ENCODE measurements around the gene TRAPPC12.

The TRAPPC12 gene

GRCh38 chr2:3469486-3469885 is 90.0 kb downstream of the TRAPPC12 start:
- Histone ChIP-seq H3K4me1 (ENCODE audit: control insufficient read depth, low read length) (no peaks in the 10 kb centered on the region), H4K20me1 (ENCODE audit: control insufficient read depth, insufficient read depth, low read depth, low read length) (no peaks in the 10 kb centered on the region)
- TF ChIP-seq CTCF (IDR thresholded peaks at IDR 0.05; ENCODE audit: low read depth, low read length, poor library complexity, severe bottlenecking) (no peak), EZH2phosphoT487 (IDR thresholded peaks at IDR 0.05; ENCODE audit: borderline replicate concordance, low read length) (no peak)

GRCh38 chr2:3470166-3470651 is 90.7 kb downstream of the TRAPPC12 start:
- Histone ChIP-seq H3K4me1 (ENCODE audit: control insufficient read depth, low read length) (no peaks in the 10 kb centered on the region), H3K79me2 (ENCODE audit: control insufficient read depth, low read length) (no peaks in the 10 kb centered on the region), H4K20me1 (ENCODE audit: control insufficient read depth, insufficient read depth, low read depth, low read length) (no peaks in the 10 kb centered on the region), H3K9me3 (ENCODE audit: control insufficient read depth, insufficient read depth, low read length) (no peaks in the 10 kb centered on the region), H3K27me3 (ENCODE audit: control insufficient read depth, low read length) (no peaks in the 10 kb centered on the region), H3K36me3 (ENCODE audit: control insufficient read depth, low read length) (no peaks in the 10 kb centered on the region; the same call in 1 of the 2 replicates), H3K4me2 (ENCODE audit: low read length) (no peak overlapping the region), H3K4me3 (ENCODE audit: low read length) (no peak overlapping the region), H3K27ac (ENCODE audit: low read depth, low read length) (no peak overlapping the region), H3F3A (ENCODE audit: control insufficient read depth, insufficient read depth) (no peaks in the 10 kb centered on the region), H3K9me2 (replicated peaks; ENCODE audit: control insufficient read depth, low read length) (no peaks in the 10 kb centered on the region)
- TF ChIP-seq CTCF (IDR thresholded peaks at IDR 0.05; ENCODE audit: low read depth, low read length, poor library complexity, severe bottlenecking) (no peak), EZH2phosphoT487 (IDR thresholded peaks at IDR 0.05; ENCODE audit: borderline replicate concordance, low read length) (no peak)

More at GRCh38 chr2:3469486-3469885, 90.0 kb downstream of the TRAPPC12 start:
- Histone ChIP-seq H3K4me2 (ENCODE audit: low read length) (no peak overlapping the region), H3F3A (ENCODE audit: control insufficient read depth, insufficient read depth) (no peaks in the 10 kb centered on the region), H3K4me3 (ENCODE audit: low read length) (no peak overlapping the region), H3K27me3 (ENCODE audit: control insufficient read depth, low read length) (no peaks in the 10 kb centered on the region), H3K9me2 (replicated peaks; ENCODE audit: control insufficient read depth, low read length) (no peaks in the 10 kb centered on the region), H3K9me3 (ENCODE audit: control insufficient read depth, insufficient read depth, low read length) (no peaks in the 10 kb centered on the region), H3K36me3 (ENCODE audit: control insufficient read depth, low read length) (no peaks in the 10 kb centered on the region; the same call in 1 of the 2 replicates), H3K27ac (ENCODE audit: low read depth, low read length) (no peak overlapping the region), H3K79me2 (ENCODE audit: control insufficient read depth, low read length) (no peaks in the 10 kb centered on the region)

- no peak overlapping the region for H3K4me3 ChIP-seq (ENCODE audit: low read length)
- H3K27ac ChIP-seq (ENCODE audit: low read depth, low read length), result no peak overlapping the region
- no peak overlapping the region for H3K4me2 ChIP-seq (ENCODE audit: low read length)
- H4K20me1 ChIP-seq (ENCODE audit: control insufficient read depth, insufficient read depth, low read depth, low read length), result no peaks in the 10 kb centered on the region
- H3K27me3 ChIP-seq (ENCODE audit: control insufficient read depth, low read length), result no peaks in the 10 kb centered on the region
- TF ChIP-seq EZH2phosphoT487 (IDR thresholded peaks at IDR 0.05; ENCODE audit: borderline replicate concordance, low read length) (no peak), CTCF (IDR thresholded peaks at IDR 0.05; ENCODE audit: low read depth, low read length, poor library complexity, severe bottlenecking) (no peak)
- H3K9me3 ChIP-seq (ENCODE audit: control insufficient read depth, insufficient read depth, low read length), result no peaks in the 10 kb centered on the region
- no peaks in the 10 kb centered on the region for H3K79me2 ChIP-seq (ENCODE audit: control insufficient read depth, low read length)
- H3K4me1 ChIP-seq (ENCODE audit: control insufficient read depth, low read length), result no peaks in the 10 kb centered on the region
- H3K9me2 ChIP-seq (replicated peaks; ENCODE audit: control insufficient read depth, low read length), result no peaks in the 10 kb centered on the region
- H3K36me3 ChIP-seq (ENCODE audit: control insufficient read depth, low read length), result no peaks in the 10 kb centered on the region; the same call in 1 of the 2 replicates
- no peaks in the 10 kb centered on the region for H3F3A ChIP-seq (ENCODE audit: control insufficient read depth, insufficient read depth)
Observed at GRCh38 chr2:3470856-3471737, 91.6 kb downstream of the TRAPPC12 start.
